ENCODE measurements around the gene RPE65.

GRCh38 chr1:68459796-68460195 lies 10.0 kb upstream of the RPE65 start:
- TF ChIP-seq POLR2A (IDR thresholded peaks at IDR 0.05) (no peak), CTCF (IDR thresholded peaks at IDR 0.05) (no peak)
